ENCODE data around the gene UTRN. TPM values are rescaled to one million over a fixed set of nuclear protein-coding genes. Genes with fewer than 3 reads are reported as not detected.

The UTRN gene
- total RNA-seq, 1 experiment from 2014 or later: 79.7 TPM

DNA sequence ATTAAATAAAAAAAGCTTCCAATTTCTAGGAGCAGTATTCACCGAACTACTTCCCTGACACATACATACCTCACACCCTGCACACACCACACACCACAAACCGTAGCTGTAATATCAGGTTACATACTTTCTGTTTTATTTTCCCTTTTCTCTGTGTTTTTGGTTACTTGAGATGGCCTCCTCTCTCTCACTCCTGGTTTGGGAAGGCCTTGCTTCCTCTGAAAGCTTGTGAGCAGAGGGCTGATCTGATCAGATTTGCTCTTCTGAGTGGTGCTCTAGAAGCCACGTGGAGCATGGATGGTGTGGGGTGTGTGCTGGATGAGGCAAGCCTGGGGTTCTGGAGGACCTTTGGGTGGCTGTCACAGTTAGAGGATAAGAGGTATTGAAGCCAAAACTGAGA, 20.9 kb downstream of the UTRN start:
- no peak overlapping the region for H3K9ac ChIP-seq (ENCODE audit: extremely low read depth, insufficient read length, low read length)
- H3K14ac ChIP-seq (ENCODE audit: insufficient read depth, low read length): no peak overlapping the region
- Mint-ChIP-seq H3K27ac (peak overlapping the region in 1 of 3 experiments; percentile 62; a peak in 3 of 7 replicates), H3K9me3 (no peaks in the 10 kb centered on the region), H3K27me3 (ENCODE audit: low read depth) (no peaks in the 10 kb centered on the region), H3K36me3 (ENCODE audit: insufficient read depth in 1 of 3, low read depth in 3 of 3) (peaks cover 9 to 15% (median 14%) of the 10 kb centered on the region in 3 experiments; a peak in 6 of 7 replicates), H3K4me3 (no peak overlapping the region), H3K4me1 (peaks cover 17 to 22% of the 10 kb centered on the region in 2 experiments)
- H2BK12ac ChIP-seq (ENCODE audit: insufficient read length, low read depth, low read length): no peak overlapping the region
- H4K91ac ChIP-seq (ENCODE audit: insufficient read length, low read depth, low read length): no peak overlapping the region
- H2BK15ac ChIP-seq (ENCODE audit: low read depth, low read length): no peak overlapping the region
- H3K9me3 ChIP-seq (ENCODE audit: control insufficient read depth, low read depth, low read length): no peaks in the 10 kb centered on the region
- H3K18ac ChIP-seq (ENCODE audit: insufficient read length, low read depth, low read length): no peak overlapping the region
- no peak overlapping the region for H2AFZ ChIP-seq (ENCODE audit: low read length)
- H3K27me3 ChIP-seq (ENCODE audit: insufficient read depth, low read length): no peaks in the 10 kb centered on the region
- H4K8ac ChIP-seq (replicated peaks; ENCODE audit: insufficient read length, low read depth, low read length): no peak overlapping the region
- H3K23ac ChIP-seq (ENCODE audit: insufficient read length, low read depth, low read length): no peak overlapping the region
- no peak overlapping the region for H3K4me2 ChIP-seq (ENCODE audit: insufficient read depth, insufficient read length, low read length)
- H3K4me1 ChIP-seq (ENCODE audit: insufficient read depth, low read length): no peaks in the 10 kb centered on the region; the same call in 1 of the 2 replicates
- no peaks in the 10 kb centered on the region for H3K79me1 ChIP-seq (ENCODE audit: insufficient read depth, low read depth, low read length, poor library complexity, severe bottlenecking)
- H2BK120ac ChIP-seq (ENCODE audit: low read depth, low read length, poor library complexity, severe bottlenecking): no peak overlapping the region
- no peaks in the 10 kb centered on the region for H3K79me2 ChIP-seq (ENCODE audit: insufficient read depth, low read length)
- H2BK5ac ChIP-seq (ENCODE audit: insufficient read length, low read length): no peak overlapping the region
- WGBS (ENCODE audit: extremely low coverage, insufficient read length, low lambda C conversion rate): no CpG with 5 or more reads among the region's 3 CpGs
- DNase-seq: no peak
- no peak overlapping the region for H3K4ac ChIP-seq (ENCODE audit: low read depth, low read length)
- H4K20me1 ChIP-seq (ENCODE audit: control insufficient read depth, insufficient read depth, insufficient read length): no peaks in the 10 kb centered on the region
- no peak overlapping the region for H2BK20ac ChIP-seq (ENCODE audit: low read depth, low read length, poor library complexity, severe bottlenecking)
- no peak overlapping the region for H3T11ph ChIP-seq (ENCODE audit: low read length)
- H3K23me2 ChIP-seq (ENCODE audit: insufficient read length, low read depth, low read length, poor library complexity, severe bottlenecking): no peaks in the 10 kb centered on the region
- H2AK5ac ChIP-seq (ENCODE audit: insufficient read length, low read length): no peak overlapping the region
- no peak overlapping the region for H3K56ac ChIP-seq (ENCODE audit: insufficient read length, low read depth, low read length)
- H4K5ac ChIP-seq (ENCODE audit: insufficient read length, low read depth, low read length): no peak overlapping the region
- H3K27ac ChIP-seq (ENCODE audit: insufficient read length, low read depth, low read length): no peak overlapping the region
- no peak for TF ChIP-seq CTCF (conservative IDR thresholded peaks at IDR 0.05)
